HCT116 (cell line): ENCODE data around the gene MSI2.

ENCODE experiments used
- CTCF ChIP-seq, 3 experiments: fragments of 200-600 bp in 1 of 3; sonication (generic) in 1 of 3; IDR thresholded peaks in 2 of 3; conservative IDR thresholded peaks in 1 of 3; 2 replicates each; pipeline ENCODE4 v1.5.1; 2012 to 2017; ENCODE audit warnings: low read depth in 2 of 3, low read length in 2 of 3, antibody characterized with exemption in 1 of 3, borderline replicate concordance in 1 of 3, control low read depth in 1 of 3, mild to moderate bottlenecking in 1 of 3, mixed read lengths in 1 of 3, mixed run types in 1 of 3, moderate library complexity in 1 of 3; ENCODE audit not compliant: insufficient read depth in 1 of 3
- EZH2phosphoT487 ChIP-seq: fragments of 200-600 bp; IDR thresholded peaks from 2 replicates; pipeline ENCODE4 v1.6.1; 2018; ENCODE audit warnings: antibody characterized with exemption, borderline replicate concordance
- SP1 ChIP-seq: IDR thresholded peaks from 2 replicates; pipeline ENCODE4 v1.6.1; 2012; ENCODE audit warnings: low read depth

GRCh38 chr17:57615836-57616757, 359.8 kb downstream of the MSI2 start:
- TF ChIP-seq CTCF (IDR thresholded peaks at IDR 0.05 in 2 of 3, conservative IDR thresholded peaks at IDR 0.05 in 1 of 3; ENCODE audit: borderline replicate concordance in 1 of 3, insufficient read depth in 1 of 3, low read depth in 2 of 3, low read length in 2 of 3) (no peak), EZH2phosphoT487 (no peak), SP1 (no peak)
